ENCODE measurements around the gene ATP13A3.

DNA sequence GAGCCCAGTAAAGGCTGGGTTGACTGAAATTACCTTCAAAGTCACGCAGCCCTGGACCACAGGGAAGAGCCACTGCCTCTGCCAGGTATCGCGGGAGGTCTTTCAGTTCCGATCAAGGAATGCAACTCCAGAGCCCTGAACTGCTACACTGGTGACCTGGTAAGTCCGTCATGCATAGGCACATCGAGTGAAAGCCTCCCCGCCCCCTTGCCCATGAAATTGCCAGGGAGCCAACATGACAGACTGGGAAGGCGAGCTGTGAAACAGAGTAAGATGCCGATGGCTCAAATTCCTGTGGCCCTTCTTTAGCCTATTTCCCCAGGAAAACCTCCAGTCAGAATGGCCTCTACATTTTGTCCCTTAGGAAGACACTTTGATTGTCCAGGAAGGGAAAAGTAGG is 85.5 kb downstream of the ATP13A3 start:
- TF ChIP-seq POLR2AphosphoS5 (IDR thresholded peaks at IDR 0.05; ENCODE audit: low read length) (no peak), STAT1 (conservative IDR thresholded peaks at IDR 0.05) (no peak), RCOR1 (conservative IDR thresholded peaks at IDR 0.05; ENCODE audit: low read depth, low read length) (no peak), CREM (IDR thresholded peaks at IDR 0.05; ENCODE audit: low read depth) (no peak), EZH2 (IDR thresholded peaks at IDR 0.05; ENCODE audit: borderline replicate concordance, control insufficient read depth, low read depth, low read length) (no peak), POLR2A (IDR thresholded peaks at IDR 0.05; ENCODE audit: low read depth, low read length) (no peak; the same call in 1 of the 2 replicates), SPI1 (IDR thresholded peaks at IDR 0.05; ENCODE audit: borderline replicate concordance, insufficient read depth, low read depth, low read length) (no peak), TAF1 (IDR thresholded peaks at IDR 0.05; ENCODE audit: borderline replicate concordance, low read depth, low read length) (no peak), BHLHE40 (IDR thresholded peaks at IDR 0.05; ENCODE audit: borderline replicate concordance in 1 of 2, low read depth in 2 of 2, low read length in 1 of 2) (no peak), YY1 (IDR thresholded peaks at IDR 0.05; ENCODE audit: low read depth, low read length) (no peak)
- TF ChIP-seq, protein P1, sequence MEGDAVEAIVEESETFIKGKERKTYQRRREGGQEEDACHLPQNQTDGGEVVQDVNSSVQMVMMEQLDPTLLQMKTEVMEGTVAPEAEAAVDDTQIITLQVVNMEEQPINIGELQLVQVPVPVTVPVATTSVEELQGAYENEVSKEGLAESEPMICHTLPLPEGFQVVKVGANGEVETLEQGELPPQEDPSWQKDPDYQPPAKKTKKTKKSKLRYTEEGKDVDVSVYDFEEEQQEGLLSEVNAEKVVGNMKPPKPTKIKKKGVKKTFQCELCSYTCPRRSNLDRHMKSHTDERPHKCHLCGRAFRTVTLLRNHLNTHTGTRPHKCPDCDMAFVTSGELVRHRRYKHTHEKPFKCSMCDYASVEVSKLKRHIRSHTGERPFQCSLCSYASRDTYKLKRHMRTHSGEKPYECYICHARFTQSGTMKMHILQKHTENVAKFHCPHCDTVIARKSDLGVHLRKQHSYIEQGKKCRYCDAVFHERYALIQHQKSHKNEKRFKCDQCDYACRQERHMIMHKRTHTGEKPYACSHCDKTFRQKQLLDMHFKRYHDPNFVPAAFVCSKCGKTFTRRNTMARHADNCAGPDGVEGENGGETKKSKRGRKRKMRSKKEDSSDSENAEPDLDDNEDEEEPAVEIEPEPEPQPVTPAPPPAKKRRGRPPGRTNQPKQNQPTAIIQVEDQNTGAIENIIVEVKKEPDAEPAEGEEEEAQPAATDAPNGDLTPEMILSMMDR (IDR thresholded peaks at IDR 0.05 in 2 of 3, conservative IDR thresholded peaks at IDR 0.05 in 1 of 3; ENCODE audit: control insufficient read depth in 2 of 3, extremely low read depth in 1 of 3, insufficient read depth in 1 of 3, low read depth in 3 of 3, low read length in 3 of 3) = no peak
- TF ChIP-seq, protein P2, sequence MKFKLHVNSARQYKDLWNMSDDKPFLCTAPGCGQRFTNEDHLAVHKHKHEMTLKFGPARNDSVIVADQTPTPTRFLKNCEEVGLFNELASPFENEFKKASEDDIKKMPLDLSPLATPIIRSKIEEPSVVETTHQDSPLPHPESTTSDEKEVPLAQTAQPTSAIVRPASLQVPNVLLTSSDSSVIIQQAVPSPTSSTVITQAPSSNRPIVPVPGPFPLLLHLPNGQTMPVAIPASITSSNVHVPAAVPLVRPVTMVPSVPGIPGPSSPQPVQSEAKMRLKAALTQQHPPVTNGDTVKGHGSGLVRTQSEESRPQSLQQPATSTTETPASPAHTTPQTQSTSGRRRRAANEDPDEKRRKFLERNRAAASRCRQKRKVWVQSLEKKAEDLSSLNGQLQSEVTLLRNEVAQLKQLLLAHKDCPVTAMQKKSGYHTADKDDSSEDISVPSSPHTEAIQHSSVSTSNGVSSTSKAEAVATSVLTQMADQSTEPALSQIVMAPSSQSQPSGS (IDR thresholded peaks at IDR 0.05; ENCODE audit: low read length) = no peak
- TF ChIP-seq, protein P3, sequence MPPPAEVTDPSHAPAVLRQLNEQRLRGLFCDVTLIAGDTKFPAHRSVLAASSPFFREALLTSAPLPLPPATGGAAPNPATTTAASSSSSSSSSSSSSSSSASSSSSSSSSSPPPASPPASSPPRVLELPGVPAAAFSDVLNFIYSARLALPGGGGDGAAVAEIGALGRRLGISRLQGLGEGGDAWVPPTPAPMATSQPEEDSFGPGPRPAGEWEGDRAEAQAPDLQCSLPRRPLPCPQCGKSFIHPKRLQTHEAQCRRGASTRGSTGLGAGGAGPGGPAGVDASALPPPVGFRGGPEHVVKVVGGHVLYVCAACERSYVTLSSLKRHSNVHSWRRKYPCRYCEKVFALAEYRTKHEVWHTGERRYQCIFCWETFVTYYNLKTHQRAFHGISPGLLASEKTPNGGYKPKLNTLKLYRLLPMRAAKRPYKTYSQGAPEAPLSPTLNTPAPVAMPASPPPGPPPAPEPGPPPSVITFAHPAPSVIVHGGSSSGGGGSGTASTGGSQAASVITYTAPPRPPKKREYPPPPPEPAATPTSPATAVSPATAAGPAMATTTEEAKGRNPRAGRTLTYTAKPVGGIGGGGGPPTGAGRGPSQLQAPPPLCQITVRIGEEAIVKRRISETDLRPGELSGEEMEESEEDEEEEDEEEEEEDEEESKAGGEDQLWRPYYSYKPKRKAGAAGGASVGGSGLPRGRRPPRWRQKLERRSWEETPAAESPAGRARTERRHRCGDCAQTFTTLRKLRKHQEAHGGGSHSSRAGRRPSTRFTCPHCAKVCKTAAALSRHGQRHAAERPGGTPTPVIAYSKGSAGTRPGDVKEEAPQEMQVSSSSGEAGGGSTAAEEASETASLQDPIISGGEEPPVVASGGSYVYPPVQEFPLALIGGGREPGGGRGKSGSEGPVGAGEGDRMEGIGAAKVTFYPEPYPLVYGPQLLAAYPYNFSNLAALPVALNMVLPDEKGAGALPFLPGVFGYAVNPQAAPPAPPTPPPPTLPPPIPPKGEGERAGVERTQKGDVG (CRISPR knock-in tag; IDR thresholded peaks at IDR 0.05) = no peak
- TF ChIP-seq, protein P4, sequence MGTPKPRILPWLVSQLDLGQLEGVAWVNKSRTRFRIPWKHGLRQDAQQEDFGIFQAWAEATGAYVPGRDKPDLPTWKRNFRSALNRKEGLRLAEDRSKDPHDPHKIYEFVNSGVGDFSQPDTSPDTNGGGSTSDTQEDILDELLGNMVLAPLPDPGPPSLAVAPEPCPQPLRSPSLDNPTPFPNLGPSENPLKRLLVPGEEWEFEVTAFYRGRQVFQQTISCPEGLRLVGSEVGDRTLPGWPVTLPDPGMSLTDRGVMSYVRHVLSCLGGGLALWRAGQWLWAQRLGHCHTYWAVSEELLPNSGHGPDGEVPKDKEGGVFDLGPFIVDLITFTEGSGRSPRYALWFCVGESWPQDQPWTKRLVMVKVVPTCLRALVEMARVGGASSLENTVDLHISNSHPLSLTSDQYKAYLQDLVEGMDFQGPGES (IDR thresholded peaks at IDR 0.05) = no peak
